ENCODE measurements around the gene KIZ.

KIZ gene

GRCh38 chr20:21125849-21126580 lies at the start of gene KIZ:
KIZ (plus strand) TSS chr20:21126082; CDS start chr20:21126116, 34 bp downstream.
- peak; percentile 95 for DNase-seq (ENCODE audit: low read depth, low spot score)

GRCh38 chr20:21077809-21078345 lies 48.0 kb upstream of the KIZ start:
- DNase-seq (ENCODE audit: low read depth, low spot score): no peak

- no peak for DNase-seq (ENCODE audit: low read depth, low spot score)
These were observed 43.3 kb upstream of the KIZ start for GRCh38 chr20:21082584-21082983.

GRCh38 chr20:21083825-21084325 lies 42.0 kb upstream of the KIZ start:
- DNase-seq (ENCODE audit: low read depth, low spot score): no peak

- DNase-seq (ENCODE audit: low read depth, low spot score): no peak
These were observed 37.9 kb upstream of the KIZ start for GRCh38 chr20:21087862-21088540.

- no peak for DNase-seq (ENCODE audit: low read depth, low spot score)
These were observed 36.5 kb upstream of the KIZ start for GRCh38 chr20:21089391-21089790.

DNA sequence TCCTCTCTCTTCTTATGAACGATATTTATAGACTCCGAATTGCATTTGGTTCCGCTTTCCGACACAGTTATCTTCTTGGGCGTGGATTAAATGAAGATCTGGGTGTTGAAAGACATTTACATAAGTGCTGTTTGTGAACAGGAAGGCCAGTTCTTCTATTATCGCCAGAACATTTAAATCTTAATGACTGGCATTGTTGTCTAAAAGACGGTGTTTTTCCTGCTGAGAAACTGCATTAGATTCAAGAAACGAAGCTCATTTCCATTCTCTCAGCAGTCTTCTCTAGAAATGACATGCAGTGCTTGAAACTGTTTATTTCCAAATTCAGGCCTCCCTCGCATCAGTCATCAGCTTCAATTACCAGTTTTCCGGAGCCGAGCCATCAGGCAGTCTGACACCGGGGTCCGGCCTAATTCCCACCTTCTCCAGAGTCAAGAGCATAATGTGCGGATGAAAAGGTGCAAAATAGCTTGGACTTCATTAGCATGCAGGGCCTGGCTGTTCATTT lies 35.7 kb upstream of the KIZ start:
- DNase-seq (ENCODE audit: low read depth, low spot score): no peak

DNA sequence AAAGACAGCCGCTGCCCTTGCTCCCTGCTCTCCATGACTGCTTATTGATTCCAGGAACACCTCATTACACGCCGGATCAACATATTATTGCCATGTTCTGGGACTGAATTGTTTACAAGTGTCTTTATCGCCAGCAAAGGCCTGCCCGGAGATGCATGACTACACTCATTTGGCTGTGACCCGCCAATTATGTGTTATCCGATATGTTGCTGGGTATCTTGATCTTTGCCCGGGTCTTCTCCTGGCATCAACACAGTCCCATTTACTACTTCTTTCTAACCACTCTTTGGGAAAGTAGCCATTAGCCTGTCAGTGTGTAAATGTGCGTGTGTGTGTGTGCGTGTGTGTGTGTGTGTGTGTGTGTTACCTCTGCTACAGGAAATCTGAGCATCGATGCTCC lies 35.2 kb upstream of the KIZ start:
- no peak for DNase-seq (ENCODE audit: low read depth, low spot score)

GRCh38 chr20:21092806-21093205 lies 33.1 kb upstream of the KIZ start:
- DNase-seq (ENCODE audit: low read depth, low spot score): no peak

DNA sequence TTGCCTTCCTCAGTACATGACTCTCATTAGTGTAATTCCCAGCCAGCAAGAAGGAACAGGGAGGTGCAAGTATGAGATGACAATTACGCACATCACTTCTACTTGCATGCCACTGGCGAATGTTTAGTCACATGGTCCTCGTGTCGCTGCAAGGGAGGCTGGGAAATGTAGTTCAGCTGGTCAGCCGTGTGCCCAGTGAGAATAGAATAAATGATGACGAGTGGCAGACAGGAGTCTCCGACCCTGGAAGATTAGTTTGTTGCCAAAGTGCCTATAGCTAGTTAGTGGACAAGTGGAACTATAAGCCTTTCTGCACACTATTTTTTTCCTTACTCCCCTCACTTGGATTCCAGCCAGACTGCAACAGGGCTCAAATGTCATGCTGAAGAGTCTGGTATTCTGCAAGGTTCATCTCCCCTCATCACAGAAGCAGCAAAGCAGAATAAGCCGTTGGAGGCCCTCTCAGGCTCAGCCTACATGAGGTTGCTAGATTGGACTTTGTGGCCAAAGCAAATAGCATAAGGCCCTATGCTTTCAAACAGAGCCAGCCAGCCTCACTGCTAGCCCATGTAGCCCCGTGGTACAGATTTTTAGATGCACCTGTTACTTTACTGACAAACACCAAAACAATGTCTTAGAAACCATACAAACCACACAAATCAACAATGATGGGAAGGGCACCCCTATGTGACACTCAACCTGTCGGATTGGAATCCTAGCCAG lies 29.4 kb upstream of the KIZ start:
- DNase-seq (ENCODE audit: low read depth, low spot score): no peak

- no peak for DNase-seq (ENCODE audit: low read depth, low spot score)
These were observed 25.9 kb upstream of the KIZ start for GRCh38 chr20:21099751-21100577.

DNA sequence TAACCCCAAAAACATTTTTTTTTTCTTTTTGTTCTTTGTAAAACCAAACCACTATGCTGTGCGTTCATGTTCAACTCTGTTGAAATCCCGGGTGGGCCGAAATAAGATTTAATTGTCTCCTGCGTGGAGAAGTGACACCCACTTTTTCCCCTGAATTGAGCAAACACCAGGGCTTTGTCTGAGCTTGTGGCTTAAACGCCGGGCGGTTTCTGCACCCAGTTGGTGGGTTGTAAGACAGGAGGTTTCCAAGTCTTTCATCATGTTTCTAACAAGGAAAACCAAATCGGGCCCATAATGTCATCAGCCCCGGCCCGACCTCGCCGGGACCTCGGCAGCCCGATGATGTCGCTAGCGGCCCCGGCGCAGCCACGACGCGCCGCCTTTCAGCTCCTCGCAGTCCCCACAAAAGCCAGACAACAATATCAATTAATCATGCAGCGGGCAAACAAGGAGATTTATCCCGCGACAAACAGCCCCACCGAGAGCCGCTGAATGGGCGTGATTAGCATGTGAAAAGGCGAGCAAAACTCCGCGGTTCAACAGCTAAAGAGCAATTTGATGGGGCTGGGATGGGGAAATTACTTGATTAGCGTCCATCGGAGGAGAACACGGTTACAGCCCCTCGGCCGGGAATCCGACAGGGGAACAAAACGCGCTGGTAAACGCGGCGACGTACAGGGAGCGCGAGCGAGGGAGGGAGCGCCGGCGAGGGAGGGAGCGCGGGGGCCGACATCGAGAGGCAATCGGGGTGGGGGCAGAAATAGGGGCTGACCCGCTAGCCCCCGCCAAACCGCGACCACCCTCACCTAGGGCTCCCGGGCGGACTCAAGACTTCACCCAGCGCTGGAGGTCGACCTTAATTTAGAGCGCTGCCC lies 25.1 kb upstream of the KIZ start:
- DNase-seq (ENCODE audit: low read depth, low spot score): no peak

GRCh38 chr20:21101453-21101931 lies 24.4 kb upstream of the KIZ start:
- no peak for DNase-seq (ENCODE audit: low read depth, low spot score)

DNA sequence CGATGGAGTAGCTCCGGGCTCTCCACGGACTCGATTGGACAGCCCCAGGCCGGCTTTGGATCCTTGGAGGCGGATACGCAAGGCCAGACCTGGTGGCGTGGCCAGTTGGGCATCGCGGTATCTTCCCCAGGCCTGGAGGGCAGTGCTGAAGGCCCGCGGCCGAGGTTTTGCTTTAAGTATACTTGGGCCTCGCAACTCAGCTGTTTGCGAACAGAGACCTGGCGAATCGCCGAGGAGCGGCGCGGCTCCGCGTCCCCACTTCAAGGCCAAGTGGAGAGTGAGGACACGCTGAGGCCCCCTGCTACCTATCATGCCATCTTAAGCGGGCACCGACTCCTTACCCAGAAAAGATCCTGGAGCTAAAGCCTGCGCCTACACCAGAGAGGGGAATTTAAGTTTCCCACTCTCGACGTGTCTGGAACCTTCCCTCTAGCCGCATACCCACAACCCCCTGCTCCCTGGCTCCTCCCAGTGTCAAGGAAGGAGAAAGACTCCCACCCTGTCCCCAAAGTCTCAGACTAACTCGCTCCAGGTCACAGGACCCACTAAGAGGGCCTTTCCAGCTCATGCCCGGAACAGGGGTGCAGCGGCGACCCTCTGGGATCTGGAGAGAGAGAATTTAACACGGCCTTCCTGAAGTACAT lies 23.8 kb upstream of the KIZ start:
- no peak for DNase-seq (ENCODE audit: low read depth, low spot score)

DNA sequence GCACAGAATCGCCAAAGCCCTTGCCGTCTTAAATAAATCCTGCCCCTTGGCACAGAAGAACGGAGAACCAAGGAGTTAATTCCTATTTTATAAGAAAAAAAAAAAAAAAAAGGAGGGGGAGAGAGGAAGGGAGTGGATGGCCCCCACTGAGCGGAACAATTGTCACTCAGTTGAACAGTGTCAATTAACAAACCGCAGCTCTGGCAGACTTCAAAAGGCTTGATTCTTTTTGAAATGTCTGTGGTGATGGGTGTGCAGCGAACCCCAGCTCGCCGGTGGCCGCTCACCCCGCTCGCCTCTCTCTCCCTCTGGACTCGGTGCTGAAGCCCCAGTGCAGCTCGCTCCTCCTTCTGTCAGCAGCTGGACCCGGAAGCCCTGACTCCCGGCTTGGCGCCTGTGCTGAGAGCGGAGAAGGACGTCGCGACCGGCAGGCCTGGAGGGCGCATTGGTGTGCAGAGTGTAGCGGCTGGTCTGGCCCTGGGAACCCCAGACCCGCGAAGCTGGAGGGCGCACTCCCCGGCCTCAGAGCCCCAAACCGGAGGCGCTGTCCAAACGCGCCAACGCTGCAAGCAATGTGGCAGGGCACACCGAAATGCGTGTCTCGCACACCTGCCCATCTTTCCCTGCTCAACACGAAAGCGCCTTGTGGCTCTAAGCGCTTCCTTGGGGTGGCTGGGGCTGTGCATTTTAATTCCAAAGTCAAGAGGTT lies 23.1 kb upstream of the KIZ start:
- no peak for DNase-seq (ENCODE audit: low read depth, low spot score)

DNA sequence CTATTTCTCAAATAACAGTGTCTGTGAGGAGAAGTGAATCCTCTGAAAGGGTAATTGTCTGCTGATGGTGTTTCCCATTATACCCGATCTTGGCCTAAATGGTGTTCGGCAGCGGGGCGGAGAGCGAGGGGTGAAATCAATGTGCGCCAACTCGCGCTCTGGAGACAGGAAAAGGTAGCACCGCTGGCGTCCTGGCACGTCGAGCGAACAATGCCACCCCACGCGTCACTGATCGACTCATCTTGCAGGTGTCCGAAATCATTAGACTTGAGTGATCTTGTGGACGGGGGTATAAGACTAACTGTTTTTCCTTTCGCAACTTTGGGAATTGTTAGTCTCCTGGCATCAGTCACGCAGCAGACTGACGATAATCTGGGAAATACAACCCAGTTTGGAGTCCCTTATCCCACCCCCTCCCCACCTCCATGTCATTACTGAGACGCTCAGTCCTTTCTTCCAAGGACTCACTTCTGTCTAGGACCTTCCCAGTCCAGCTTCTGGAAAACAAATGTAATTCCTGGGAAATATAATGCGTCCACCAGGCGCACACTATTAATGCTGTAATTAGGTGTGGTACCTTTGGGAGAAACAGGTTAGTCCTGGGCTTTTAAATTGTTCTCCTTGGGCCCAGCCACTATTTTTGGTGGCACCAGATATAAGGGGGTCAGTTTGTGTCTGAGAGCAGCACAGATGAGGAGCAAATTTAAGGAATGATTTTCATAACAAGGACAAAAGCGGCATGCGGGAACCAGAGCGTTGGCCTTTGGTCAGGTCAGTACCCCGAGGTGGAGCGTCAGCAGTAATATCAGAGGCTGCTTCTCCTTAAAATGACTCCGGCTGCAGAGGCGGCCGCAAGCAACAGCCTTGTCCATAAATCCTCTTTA lies 22.1 kb upstream of the KIZ start:
- no peak for DNase-seq (ENCODE audit: low read depth, low spot score)

GRCh38 chr20:21104466-21104761 lies 21.5 kb upstream of the KIZ start:
- DNase-seq (ENCODE audit: low read depth, low spot score): no peak

GRCh38 chr20:21104921-21105320 lies 21.0 kb upstream of the KIZ start:
- no peak for DNase-seq (ENCODE audit: low read depth, low spot score)
